Omental fat pad (tissue), 4 donors: Measurements from ENCODE around the gene AMER1. TPM values are rescaled to one million over a fixed set of nuclear protein-coding genes. Genes with fewer than 3 reads are reported as not detected.

ENCODE experiments used
- ATAC-seq: fragments of 150-250 bp; one replicate; pipeline ENCODE4 v1.9.1; 2016; ENCODE audit warnings: mild to moderate bottlenecking, moderate library complexity; ENCODE audit not compliant: low FRiP score
- DNase-seq: peaks from one replicate; pipeline ENCODE4 v3.0.0-alpha.2; 2019; ENCODE audit warnings: low spot score
- total RNA-seq, 4 donors: library from RNA; depleted of rRNA; stranded (reverse); fragments of >200 nt; gene quantifications; one replicate each; pipeline ENCODE4 v1.1.0, GENCODE V29; 2016
- TF ChIP-seq, protein P1 (sequence below), 3 donors: fragments of 450-650 bp; IDR thresholded peaks; one replicate each; pipeline ENCODE4 v1.5.1; 2016 to 2017; ENCODE audit warnings: antibody characterized with exemption in 3 of 3, mild to moderate bottlenecking in 3 of 3, moderate library complexity in 2 of 3

Gene AMER1
- total RNA-seq, 4 donors from 2014 or later, result 2.4 to 6.1 (median 4.2) TPM

DNA sequence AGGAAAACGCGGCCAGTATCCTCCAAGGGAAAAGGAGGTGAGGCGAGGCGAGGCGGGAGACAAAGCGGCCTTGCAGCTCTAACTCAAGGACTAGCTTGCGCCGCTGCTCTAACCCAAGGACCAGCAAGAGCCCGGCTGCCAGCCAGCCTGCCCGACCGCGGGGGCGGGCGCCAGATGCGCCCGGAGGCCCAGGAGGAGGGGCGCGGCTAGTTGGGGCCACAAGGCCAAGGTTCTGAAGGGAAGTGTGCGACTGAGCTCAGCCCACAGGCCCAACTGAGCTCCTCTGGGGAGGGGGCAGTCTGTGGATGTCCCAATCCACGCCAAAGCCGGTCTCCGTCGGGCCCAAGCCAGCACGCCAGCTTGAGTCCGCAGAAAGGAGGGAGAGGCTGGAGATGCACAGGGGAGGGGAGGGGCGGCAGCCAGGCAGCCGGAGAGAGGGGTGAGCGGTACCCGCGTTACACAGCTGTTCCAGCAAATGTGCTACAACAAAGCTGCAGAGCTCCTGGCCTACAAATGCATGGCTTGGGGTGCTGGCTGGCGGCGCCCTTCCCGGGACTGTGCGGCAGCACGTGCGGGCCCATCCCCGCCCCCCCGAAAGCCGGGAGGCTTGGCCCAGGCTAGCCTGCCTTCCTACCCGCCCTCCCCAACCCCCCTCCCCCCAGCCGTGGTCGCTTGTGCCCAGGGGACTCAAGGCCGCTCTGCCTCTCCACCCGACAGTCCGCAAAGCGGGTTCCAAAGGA, 637 bp downstream of the AMER1 start:
- ATAC-seq (no peak), DNase-seq (no peak)
- TF ChIP-seq, protein P1, sequence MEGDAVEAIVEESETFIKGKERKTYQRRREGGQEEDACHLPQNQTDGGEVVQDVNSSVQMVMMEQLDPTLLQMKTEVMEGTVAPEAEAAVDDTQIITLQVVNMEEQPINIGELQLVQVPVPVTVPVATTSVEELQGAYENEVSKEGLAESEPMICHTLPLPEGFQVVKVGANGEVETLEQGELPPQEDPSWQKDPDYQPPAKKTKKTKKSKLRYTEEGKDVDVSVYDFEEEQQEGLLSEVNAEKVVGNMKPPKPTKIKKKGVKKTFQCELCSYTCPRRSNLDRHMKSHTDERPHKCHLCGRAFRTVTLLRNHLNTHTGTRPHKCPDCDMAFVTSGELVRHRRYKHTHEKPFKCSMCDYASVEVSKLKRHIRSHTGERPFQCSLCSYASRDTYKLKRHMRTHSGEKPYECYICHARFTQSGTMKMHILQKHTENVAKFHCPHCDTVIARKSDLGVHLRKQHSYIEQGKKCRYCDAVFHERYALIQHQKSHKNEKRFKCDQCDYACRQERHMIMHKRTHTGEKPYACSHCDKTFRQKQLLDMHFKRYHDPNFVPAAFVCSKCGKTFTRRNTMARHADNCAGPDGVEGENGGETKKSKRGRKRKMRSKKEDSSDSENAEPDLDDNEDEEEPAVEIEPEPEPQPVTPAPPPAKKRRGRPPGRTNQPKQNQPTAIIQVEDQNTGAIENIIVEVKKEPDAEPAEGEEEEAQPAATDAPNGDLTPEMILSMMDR (IDR thresholded peaks at IDR 0.05), result no peak

GRCh38 chrX:64204252-64204651, 1.3 kb downstream of the AMER1 start:
- no peak for DNase-seq
- no peak for ATAC-seq
- TF ChIP-seq, protein P1 (IDR thresholded peaks at IDR 0.05), result no peak

DNA sequence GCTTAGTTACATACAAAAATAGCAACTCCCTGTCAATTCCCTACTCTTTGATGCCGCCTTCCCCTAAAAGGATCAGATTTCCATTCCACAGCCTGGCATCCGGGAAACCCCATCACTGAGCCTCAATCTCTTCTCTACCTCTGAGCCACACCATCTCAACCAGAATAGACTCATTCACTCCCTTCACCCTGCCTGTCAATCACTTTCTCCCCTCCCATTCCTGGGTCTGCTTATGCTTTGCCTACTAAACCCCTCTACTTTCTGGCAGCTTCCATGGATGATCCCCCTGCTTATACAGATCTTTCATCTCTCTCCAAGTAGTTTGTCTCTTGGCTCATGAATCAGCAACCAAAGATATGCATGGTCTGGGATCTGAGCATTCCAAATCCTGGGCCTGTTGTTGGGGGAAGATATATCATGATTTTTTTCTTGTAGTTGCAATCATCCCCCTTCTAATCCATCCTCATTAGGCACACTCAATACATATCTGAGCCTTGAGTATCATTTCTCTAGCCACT, 2.6 kb downstream of the AMER1 start:
- TF ChIP-seq, protein P1 (IDR thresholded peaks at IDR 0.05), result no peak
- DNase-seq (no peak), ATAC-seq (no peak)

DNA sequence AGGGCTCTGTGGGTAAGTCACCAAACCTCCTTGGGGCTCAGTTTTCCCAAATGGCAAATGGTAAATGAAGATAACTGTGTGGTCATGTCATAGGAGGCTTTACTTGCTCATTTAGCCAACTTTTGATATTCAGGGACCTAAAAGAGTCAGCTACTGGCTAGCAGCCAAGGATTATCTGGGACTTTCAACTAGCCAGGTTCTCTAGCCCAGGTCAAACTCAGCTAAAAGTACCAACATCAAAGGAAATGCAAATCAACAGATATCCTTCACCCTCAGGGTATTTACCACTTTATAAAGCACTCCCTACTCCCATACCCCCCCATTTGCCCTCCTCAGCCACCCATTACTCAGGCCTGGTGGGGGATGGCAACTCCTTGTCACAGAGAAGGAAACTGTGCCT, 7.5 kb downstream of the AMER1 start:
- DNase-seq, result no peak
- no peak for ATAC-seq
- TF ChIP-seq, protein P1 (IDR thresholded peaks at IDR 0.05), result no peak

DNA sequence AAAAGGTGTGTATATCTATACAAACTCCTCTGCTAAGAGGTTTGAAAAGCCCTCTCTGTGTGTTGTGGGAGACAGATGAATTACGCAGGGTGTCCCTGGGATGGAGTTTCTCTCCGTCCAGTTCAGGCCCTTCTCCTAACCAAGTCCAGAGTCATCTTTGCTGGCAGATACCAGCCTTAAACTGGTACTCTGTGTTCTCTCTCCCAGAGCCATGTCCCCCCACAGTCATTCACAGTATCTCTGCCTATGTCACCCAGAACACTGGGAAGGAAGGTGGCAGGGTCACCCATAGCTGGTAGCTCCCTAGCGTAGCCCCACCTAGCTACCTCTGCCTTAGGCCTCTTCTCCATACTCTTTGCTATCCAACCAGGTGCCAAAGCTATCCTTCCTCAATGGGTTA, 8.9 kb downstream of the AMER1 start:
- no peak for DNase-seq
- TF ChIP-seq, protein P1 (IDR thresholded peaks at IDR 0.05), result no peak
- no peak for ATAC-seq

DNA sequence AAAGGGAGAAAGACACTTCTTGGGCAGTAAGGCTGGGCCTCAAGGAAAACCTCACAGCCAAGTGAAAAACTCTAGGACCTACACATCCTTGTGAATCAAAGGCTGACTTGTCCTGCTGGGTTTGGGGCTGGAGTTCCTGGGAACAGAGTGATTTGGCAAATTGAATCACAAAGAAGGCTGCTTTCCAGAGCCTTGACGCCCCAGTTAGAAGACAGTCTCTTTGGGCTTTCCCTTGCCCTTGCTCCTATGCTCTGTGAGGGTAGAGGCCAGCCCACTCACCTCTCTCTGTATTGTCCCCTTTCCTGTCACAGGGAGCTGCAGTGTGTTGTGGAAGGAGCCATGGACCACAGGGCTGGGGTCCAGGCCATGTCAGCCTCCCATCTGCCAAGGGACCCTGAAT, 9.6 kb downstream of the AMER1 start:
- ATAC-seq (no peak), DNase-seq (no peak)
- TF ChIP-seq, protein P1 (IDR thresholded peaks at IDR 0.05), result no peak

- TF ChIP-seq, protein P1 (IDR thresholded peaks at IDR 0.05), result no peak
- ATAC-seq (no peak), DNase-seq (no peak)
Measured at GRCh38 chrX:64192673-64193072, 12.8 kb downstream of the AMER1 start.
